Measurements from ENCODE around the gene PRAMEF27. TPM values are rescaled to one million over a fixed set of nuclear protein-coding genes. Genes with fewer than 3 reads are reported as not detected.
"Not testable (repeated sequence)": the region's sequence is repeated elsewhere in the genome, so short reads cannot be mapped to it uniquely, and the experiment has no call there.

Gene PRAMEF27
- not detected for total RNA-seq
- not detected for polyA plus RNA-seq
- long read RNA-seq, donor 1 = 0 reads
- long read RNA-seq, donor 2 = 0 reads

DNA sequence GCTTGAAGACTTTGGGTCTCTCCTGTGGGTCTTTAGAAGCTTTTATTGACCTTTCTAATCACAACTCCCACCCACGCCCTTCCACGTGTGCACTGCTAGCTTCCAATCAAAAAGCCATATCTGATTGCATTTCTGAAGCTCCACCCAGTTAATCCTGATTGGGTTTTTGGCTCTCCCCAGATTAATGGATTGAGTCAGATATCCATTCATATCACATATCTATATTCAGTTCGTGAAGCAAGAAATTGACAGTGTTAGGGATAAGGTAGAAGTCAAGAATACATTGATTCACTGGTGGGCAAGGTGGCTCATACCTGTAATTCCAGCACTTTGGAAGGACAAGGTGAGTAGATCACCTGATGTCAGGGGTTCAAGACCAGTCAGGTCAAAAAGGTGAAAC, at the start of gene PRAMEF27:
PRAMEF27 (minus strand) TSS at position 101 of the 400 bp plus-strand sequence. CDS start 2,916 bp downstream, outside the sequence.
- H3K4me3 ChIP-seq; H3K4me1 ChIP-seq; H3K27me3 ChIP-seq (replicated peaks in 1 of 7); intact Hi-C loops (cut with DNase I; ENCODE audit: low total_unique reads); H3K36me3 ChIP-seq; H3K27ac ChIP-seq; DNase-seq; H3K9me3 ChIP-seq: not testable (repeated sequence)
- WGBS, 5 donors = 70 to 83% (median 74%) methylated on average over 3 of the region's 3 CpGs

DNA sequence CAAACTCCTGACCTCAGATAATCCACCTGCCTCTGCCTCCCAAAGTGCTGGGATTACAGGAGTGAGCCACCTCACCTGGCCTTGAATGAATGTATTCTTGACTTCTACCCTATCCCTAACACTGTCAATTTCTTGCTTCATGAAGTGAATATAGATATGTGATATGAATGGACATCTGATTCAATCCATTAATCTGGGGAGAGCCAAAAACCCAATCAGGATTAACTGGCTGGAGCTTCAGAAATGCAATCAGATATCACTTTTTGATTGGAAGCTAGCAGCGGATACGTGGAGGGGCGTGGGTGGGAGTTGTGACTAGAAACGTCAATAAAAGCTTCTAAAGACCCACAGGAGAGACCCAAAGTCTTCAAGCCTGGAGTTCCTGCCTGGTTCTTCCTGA, 14.1 kb upstream of the PRAMEF27 start, which contains the start of gene PRAMEF25:
PRAMEF25 (plus strand) TSS at position 301 of the 400 bp plus-strand sequence. CDS start 2,920 bp downstream, outside the sequence.
- H3K36me3 ChIP-seq; H3K27me3 ChIP-seq (replicated peaks in 1 of 7); H3K4me3 ChIP-seq; H3K27ac ChIP-seq; H3K4me1 ChIP-seq; H3K9me3 ChIP-seq; DNase-seq; intact Hi-C loops (cut with DNase I; ENCODE audit: low total_unique reads): not testable (repeated sequence)
- no CpG with 5 or more reads among the region's 4 CpGs for WGBS, 5 donors

DNA sequence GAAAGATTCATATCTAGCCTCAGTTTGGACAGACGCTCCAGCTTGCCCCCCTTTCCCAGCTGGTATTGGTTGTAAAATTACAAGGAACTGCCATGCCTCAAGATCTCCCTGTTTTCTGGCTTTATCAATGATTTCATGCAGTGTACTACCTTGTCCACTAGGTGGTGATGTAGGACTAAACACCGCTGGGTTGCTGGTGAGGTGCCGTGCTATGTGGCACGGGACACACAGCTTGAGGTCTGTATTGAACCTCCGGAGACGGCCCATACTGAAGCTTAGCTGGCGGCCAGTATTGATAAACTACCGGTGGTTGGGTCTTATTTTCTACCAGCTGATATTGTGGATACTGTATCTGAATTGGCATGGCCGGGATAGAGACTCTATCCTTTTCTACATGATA, 36.5 kb downstream of the PRAMEF27 start:
- WGBS, 5 donors = 23 to 40% (median 24%) methylated on average over 5 to 6 of the region's 9 CpGs; no CpG with 5 or more reads in 2 of the 5 donors
- H3K4me1 ChIP-seq; H3K27ac ChIP-seq; H3K9me3 ChIP-seq; H3K27me3 ChIP-seq (replicated peaks in 1 of 7); H3K36me3 ChIP-seq; DNase-seq; intact Hi-C loops (cut with DNase I; ENCODE audit: low total_unique reads); H3K4me3 ChIP-seq: not testable (repeated sequence)

DNA sequence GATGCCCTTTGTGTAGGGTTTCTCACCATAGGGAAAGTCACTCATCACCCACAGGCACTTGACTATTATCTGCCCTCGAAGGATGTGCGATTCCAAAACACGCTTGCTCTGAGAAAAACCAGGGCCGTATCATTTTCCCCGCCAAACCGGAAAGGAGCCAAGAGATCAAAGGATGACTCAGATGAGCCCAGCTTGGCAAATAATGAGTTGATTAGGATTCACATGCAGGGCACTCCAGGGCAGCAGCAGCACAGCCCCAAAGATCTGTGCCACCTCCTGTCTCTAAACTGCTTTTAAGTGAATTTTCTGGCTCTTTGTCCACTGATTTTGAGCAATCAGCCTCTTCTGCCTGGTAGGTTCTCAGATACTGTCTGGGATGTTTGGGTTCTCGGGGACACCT, 44.4 kb downstream of the PRAMEF27 start:
- H3K9me3 ChIP-seq; H3K36me3 ChIP-seq; H3K4me1 ChIP-seq; intact Hi-C loops (cut with DNase I; ENCODE audit: low total_unique reads); H3K4me3 ChIP-seq; DNase-seq; H3K27me3 ChIP-seq (replicated peaks in 1 of 7); H3K27ac ChIP-seq: not testable (repeated sequence)
- no CpG with 5 or more reads among the region's 7 CpGs for WGBS, 5 donors

DNA sequence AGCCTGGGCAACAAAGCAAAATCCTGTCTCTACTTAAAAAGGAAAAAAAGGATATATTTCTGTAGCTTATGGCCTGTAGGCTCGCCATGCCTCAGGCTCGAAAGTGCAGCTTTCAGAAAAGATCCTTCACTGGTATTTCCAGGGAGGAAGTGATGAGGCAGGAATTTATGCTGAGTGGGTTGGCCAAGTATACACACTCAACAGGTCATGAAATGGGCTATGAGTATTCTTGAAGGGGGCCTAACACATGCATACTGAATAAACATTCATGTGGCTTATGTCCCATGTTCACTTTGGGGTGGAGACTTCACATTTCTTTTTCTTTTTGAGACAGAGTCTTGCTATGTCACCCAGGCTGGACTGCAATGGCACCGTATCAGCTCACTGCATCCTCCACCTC, 47.0 kb downstream of the PRAMEF27 start:
- intact Hi-C loops (cut with DNase I; ENCODE audit: low total_unique reads); H3K27me3 ChIP-seq (replicated peaks in 1 of 7); H3K36me3 ChIP-seq; H3K27ac ChIP-seq; DNase-seq; H3K4me3 ChIP-seq; H3K4me1 ChIP-seq; H3K9me3 ChIP-seq: not testable (repeated sequence)
- WGBS, 5 donors = no CpG with 5 or more reads among the region's 3 CpGs

DNA sequence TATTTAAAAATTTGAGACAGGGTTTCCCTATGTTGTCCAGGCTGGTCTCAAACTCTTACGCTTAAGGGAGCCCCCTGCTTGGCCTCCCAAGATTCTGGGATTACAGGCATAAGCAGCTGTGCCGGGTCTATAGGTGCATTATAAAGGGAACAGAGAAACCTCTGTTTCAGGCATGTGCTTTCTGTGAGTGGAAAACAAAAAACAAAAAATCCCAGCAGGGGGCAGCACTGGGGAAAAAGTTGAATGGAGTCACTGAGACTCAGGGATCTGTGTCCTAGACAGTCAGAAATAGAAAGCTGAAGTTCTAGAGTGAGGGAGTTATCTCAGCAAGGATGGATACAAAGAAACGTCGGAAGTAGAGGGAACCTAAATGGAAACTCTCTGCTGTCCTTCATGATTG, 50.6 kb downstream of the PRAMEF27 start:
- H3K36me3 ChIP-seq; H3K9me3 ChIP-seq; H3K4me3 ChIP-seq; intact Hi-C loops (cut with DNase I; ENCODE audit: low total_unique reads); H3K27me3 ChIP-seq (replicated peaks in 1 of 7); DNase-seq; H3K4me1 ChIP-seq; H3K27ac ChIP-seq: not testable (repeated sequence)
- WGBS, 5 donors = 53 to 80% (median 67%) methylated on average over 2 to 3 of the region's 4 CpGs

Other genes starting within 250 kb of the PRAMEF27 start
- gene PRAMEF11, start 225.2 kb downstream of the PRAMEF27 start, total RNA-seq = not detected
- not detected for gene PRAMEF11, start 225.2 kb downstream of the PRAMEF27 start, polyA plus RNA-seq
- not detected for gene HNRNPCL1, start 207.9 kb downstream of the PRAMEF27 start, total RNA-seq
- gene HNRNPCL1, start 207.9 kb downstream of the PRAMEF27 start, polyA plus RNA-seq = not detected
- gene PRAMEF2, start 199.5 kb downstream of the PRAMEF27 start, total RNA-seq = not detected
- gene PRAMEF2, start 199.5 kb downstream of the PRAMEF27 start, polyA plus RNA-seq = not detected
- gene PRAMEF4, start 170.4 kb downstream of the PRAMEF27 start, total RNA-seq = not detected
- not detected for gene PRAMEF4, start 170.4 kb downstream of the PRAMEF27 start, polyA plus RNA-seq
- not detected for gene PRAMEF10, start 158.3 kb downstream of the PRAMEF27 start, total RNA-seq
- gene PRAMEF10, start 158.3 kb downstream of the PRAMEF27 start, polyA plus RNA-seq = not detected
- not detected for gene PRAMEF7, start 140.0 kb downstream of the PRAMEF27 start, total RNA-seq
- not detected for gene PRAMEF7, start 140.0 kb downstream of the PRAMEF27 start, polyA plus RNA-seq
- not detected for gene PRAMEF6, start 109.0 kb downstream of the PRAMEF27 start, total RNA-seq
- not detected for gene PRAMEF6, start 109.0 kb downstream of the PRAMEF27 start, polyA plus RNA-seq
- gene HNRNPCL3, start 4.2 kb upstream of the PRAMEF27 start, total RNA-seq = not detected
- gene HNRNPCL3, start 4.2 kb upstream of the PRAMEF27 start, polyA plus RNA-seq = not detected
- not detected for gene PRAMEF25, start 14.2 kb upstream of the PRAMEF27 start, total RNA-seq
- gene PRAMEF25, start 14.2 kb upstream of the PRAMEF27 start, polyA plus RNA-seq = not detected
- not detected for gene HNRNPCL2, start 60.3 kb upstream of the PRAMEF27 start, total RNA-seq
- not detected for gene HNRNPCL2, start 60.3 kb upstream of the PRAMEF27 start, polyA plus RNA-seq
- gene PRAMEF26, start 99.4 kb upstream of the PRAMEF27 start, total RNA-seq = not detected
- gene PRAMEF26, start 99.4 kb upstream of the PRAMEF27 start, polyA plus RNA-seq = not detected
- gene HNRNPCL4, start 109.1 kb upstream of the PRAMEF27 start, total RNA-seq = not detected
- not detected for gene HNRNPCL4, start 109.1 kb upstream of the PRAMEF27 start, polyA plus RNA-seq
- not detected for gene PRAMEF9, start 115.3 kb upstream of the PRAMEF27 start, total RNA-seq
- not detected for gene PRAMEF9, start 115.3 kb upstream of the PRAMEF27 start, polyA plus RNA-seq
- gene PRAMEF13, start 144.8 kb upstream of the PRAMEF27 start, total RNA-seq = not detected
- gene PRAMEF13, start 144.8 kb upstream of the PRAMEF27 start, polyA plus RNA-seq = not detected
- not detected for gene PRAMEF18, start 169.6 kb upstream of the PRAMEF27 start, total RNA-seq
- gene PRAMEF18, start 169.6 kb upstream of the PRAMEF27 start, polyA plus RNA-seq = not detected
- not detected for gene PRAMEF5, start 197.6 kb upstream of the PRAMEF27 start, total RNA-seq
- gene PRAMEF5, start 197.6 kb upstream of the PRAMEF27 start, polyA plus RNA-seq = not detected
- gene PRAMEF8, start 228.6 kb upstream of the PRAMEF27 start, total RNA-seq = not detected
- not detected for gene PRAMEF8, start 228.6 kb upstream of the PRAMEF27 start, polyA plus RNA-seq
- gene PRAMEF33, start 247.0 kb upstream of the PRAMEF27 start, total RNA-seq = not detected
- gene PRAMEF33, start 247.0 kb upstream of the PRAMEF27 start, polyA plus RNA-seq = not detected